Activated T-helper 1 cell treated with anti-CD3 and anti-CD28 coated beads, Interleukin-12 subunit alpha, Interleukin-12 subunit beta, Interleukin-2, Interleukin-4 antibody, amounts not matched to agents 30 ng/mL and 10 ng/mL and 1 ng/mL, durations not matched to agents 14 hours and 24 hours and 36 hours (primary cell): ENCODE measurements around the gene MAPK8IP1. TPM values are rescaled to one million over a fixed set of nuclear protein-coding genes. Genes with fewer than 3 reads are reported as not detected.

ENCODE experiments used
- DNase-seq: peaks from one replicate; pipeline ENCODE4 v3.0.0; 2021; ENCODE audit warnings: low spot score
- H3K27ac Mint-ChIP-seq: one replicate; pipeline ENCODE4 v1.8.0; 2021; ENCODE audit warnings: mild to moderate bottlenecking, mixed read lengths
- H3K27me3 Mint-ChIP-seq: one replicate; pipeline ENCODE4 v1.8.0; 2022; ENCODE audit warnings: mild to moderate bottlenecking, moderate library complexity, mixed read lengths; ENCODE audit not compliant: insufficient read depth
- H3K36me3 Mint-ChIP-seq: one replicate; pipeline ENCODE4 v1.8.0; 2021; ENCODE audit warnings: low read depth, mixed read lengths
- H3K4me1 Mint-ChIP-seq: one replicate; pipeline ENCODE4 v1.8.0; 2021; ENCODE audit warnings: low read depth, mixed read lengths
- H3K4me3 Mint-ChIP-seq: one replicate; pipeline ENCODE4 v1.8.0; 2021; ENCODE audit warnings: mild to moderate bottlenecking, moderate library complexity, mixed read lengths
- H3K9me3 Mint-ChIP-seq: one replicate; pipeline ENCODE4 v1.8.0; 2021; ENCODE audit warnings: mixed read lengths
- intact Hi-C: fragments of 100-400 bp; cut with micrococcal nuclease; formaldehyde crosslinking; loops from one replicate; pipeline ENCODE4 v1.15.1; 2024
- total RNA-seq: library from RNA; stranded (reverse); gene quantifications from 2 replicates; pipeline ENCODE4 v1.2.3, GENCODE V29; 2022

The MAPK8IP1 gene
- total RNA-seq, 1 donor from 2014 or later = 0.91 TPM

GRCh38 chr11:45942381-45942780 lies 56.9 kb downstream of the MAPK8IP1 start:
- H3K4me3 Mint-ChIP-seq = no peak overlapping the region
- H3K36me3 Mint-ChIP-seq = peaks cover 16% of the 10 kb centered on the region
- H3K27ac Mint-ChIP-seq = no peak overlapping the region
- intact Hi-C loops = no loop called here
- no peaks in the 10 kb centered on the region for H3K9me3 Mint-ChIP-seq
- H3K27me3 Mint-ChIP-seq = no peaks in the 10 kb centered on the region
- no peak for DNase-seq
- H3K4me1 Mint-ChIP-seq = no peaks in the 10 kb centered on the region

DNA sequence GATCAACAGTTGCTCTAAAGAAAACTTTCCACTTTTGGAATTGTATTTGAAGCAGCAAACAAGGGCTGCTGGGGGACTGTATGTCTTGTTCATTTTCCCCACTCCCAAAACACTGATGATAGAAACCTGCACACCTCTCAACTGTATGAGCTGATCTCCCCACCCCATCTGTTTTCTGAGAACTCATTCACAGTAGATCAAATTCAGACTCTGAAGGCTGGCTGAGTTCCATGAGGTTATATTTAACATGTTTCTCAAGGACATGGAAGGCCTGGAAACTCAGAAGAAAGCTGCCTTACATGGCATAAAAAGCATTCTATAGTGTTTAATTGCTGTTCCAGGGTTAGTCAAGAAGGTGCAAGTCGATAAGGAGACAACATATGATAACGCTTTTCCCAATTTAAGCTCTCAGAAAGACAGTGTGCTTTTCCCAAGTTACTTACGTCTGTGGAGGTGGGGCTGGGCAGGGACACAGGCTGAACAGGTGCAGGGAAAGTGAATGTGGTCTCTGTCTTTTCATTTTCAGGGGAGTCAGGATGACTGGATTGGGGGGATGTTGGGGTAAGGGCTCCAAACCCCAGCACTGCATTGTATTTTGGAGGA lies 60.0 kb downstream of the MAPK8IP1 start:
- no peak overlapping the region for H3K4me3 Mint-ChIP-seq
- no peak overlapping the region for H3K27ac Mint-ChIP-seq
- DNase-seq = no peak
- no peaks in the 10 kb centered on the region for H3K27me3 Mint-ChIP-seq
- no peaks in the 10 kb centered on the region for H3K4me1 Mint-ChIP-seq
- peaks cover 23% of the 10 kb centered on the region for H3K36me3 Mint-ChIP-seq
- intact Hi-C loops = no loop called here
- H3K9me3 Mint-ChIP-seq = no peaks in the 10 kb centered on the region

- Mint-ChIP-seq H3K27ac (no peak overlapping the region), H3K27me3 (no peaks in the 10 kb centered on the region), H3K4me3 (no peak overlapping the region), H3K9me3 (no peaks in the 10 kb centered on the region), H3K4me1 (no peaks in the 10 kb centered on the region), H3K36me3 (peaks cover 24% of the 10 kb centered on the region)
- intact Hi-C loops = no loop called here
- no peak for DNase-seq
These were observed 62.4 kb downstream of the MAPK8IP1 start for GRCh38 chr11:45947885-45948284.

- intact Hi-C loops = no loop called here
- Mint-ChIP-seq H3K4me1 (no peaks in the 10 kb centered on the region), H3K36me3 (peaks cover 26% of the 10 kb centered on the region), H3K9me3 (no peaks in the 10 kb centered on the region), H3K27ac (no peak overlapping the region), H3K4me3 (no peak overlapping the region), H3K27me3 (no peaks in the 10 kb centered on the region)
- DNase-seq = no peak
These were observed 62.9 kb downstream of the MAPK8IP1 start for GRCh38 chr11:45948356-45948755.

GRCh38 chr11:45949992-45950407 lies 64.5 kb downstream of the MAPK8IP1 start:
- Mint-ChIP-seq H3K27ac (no peak overlapping the region), H3K36me3 (peaks cover 23% of the 10 kb centered on the region), H3K9me3 (no peaks in the 10 kb centered on the region)

More at GRCh38 chr11:45949992-45950407, 64.5 kb downstream of the MAPK8IP1 start:
- intact Hi-C loops = no loop called here
- Mint-ChIP-seq H3K4me1 (no peaks in the 10 kb centered on the region), H3K27me3 (no peaks in the 10 kb centered on the region), H3K4me3 (no peak overlapping the region)
- no peak for DNase-seq

Other genes starting within 250 kb of the MAPK8IP1 start
- gene CHST1, start 220.0 kb upstream of the MAPK8IP1 start, total RNA-seq = 0.17 and 0.23 TPM in 2 replicates
- 16.3 and 18.2 TPM in 2 replicates for gene SLC35C1, start 80.5 kb upstream of the MAPK8IP1 start, total RNA-seq
- gene CRY2, start 38.2 kb upstream of the MAPK8IP1 start, total RNA-seq = 19.4 and 23.7 TPM in 2 replicates
- gene FREY1, start 21.6 kb downstream of the MAPK8IP1 start, total RNA-seq = 0.59 and 1.9 TPM in 2 replicates
- gene PEX16, start 32.2 kb downstream of the MAPK8IP1 start, total RNA-seq = 37.4 and 44.6 TPM in 2 replicates
- not detected in 2 replicates for gene LARGE2, start 37.0 kb downstream of the MAPK8IP1 start, total RNA-seq
- gene PHF21A, start 235.8 kb downstream of the MAPK8IP1 start, total RNA-seq = 32.9 and 42.0 TPM in 2 replicates